Mesodermal cell (in vitro differentiated cells): Measurements from ENCODE around the gene DLGAP4.

Experiments used
- H3K27ac ChIP-seq: 2 replicates; pipeline ENCODE4 v1.7.0; 2013; ENCODE audit warnings: mild to moderate bottlenecking, low read depth, low read length, moderate library complexity; ENCODE audit not compliant: severe bottlenecking
- H3K36me3 ChIP-seq: 2 replicates; pipeline ENCODE4 v1.7.1; 2013; ENCODE audit warnings: mild to moderate bottlenecking, low read length, moderate library complexity; ENCODE audit not compliant: control insufficient read depth, insufficient read depth
- H3K4me1 ChIP-seq: one replicate; pipeline ENCODE4 v1.7.1; 2013; ENCODE audit warnings: mild to moderate bottlenecking, low read length; ENCODE audit not compliant: insufficient read depth, control insufficient read depth, poor library complexity, severe bottlenecking
- H3K4me3 ChIP-seq: 2 replicates; pipeline ENCODE4 v1.7.0; 2013; ENCODE audit warnings: low read length, control low read depth, mild to moderate bottlenecking; ENCODE audit not compliant: insufficient read depth, poor library complexity, severe bottlenecking; ENCODE audit errors: extremely low read depth
- H3K9me3 ChIP-seq: 2 replicates; pipeline ENCODE4 v1.7.1; 2013; ENCODE audit warnings: mild to moderate bottlenecking, low read length, moderate library complexity; ENCODE audit not compliant: control insufficient read depth
- WGBS, 2 experiments: methylation state at CpG; one replicate each; pipeline ENCODE4 v1.1.5; 2013; ENCODE audit warnings: missing lambda C conversion rate in 2 of 2; ENCODE audit not compliant: insufficient coverage in 2 of 2; 5-methylcytosine and 5-hydroxymethylcytosine counted together

DLGAP4 gene

DNA sequence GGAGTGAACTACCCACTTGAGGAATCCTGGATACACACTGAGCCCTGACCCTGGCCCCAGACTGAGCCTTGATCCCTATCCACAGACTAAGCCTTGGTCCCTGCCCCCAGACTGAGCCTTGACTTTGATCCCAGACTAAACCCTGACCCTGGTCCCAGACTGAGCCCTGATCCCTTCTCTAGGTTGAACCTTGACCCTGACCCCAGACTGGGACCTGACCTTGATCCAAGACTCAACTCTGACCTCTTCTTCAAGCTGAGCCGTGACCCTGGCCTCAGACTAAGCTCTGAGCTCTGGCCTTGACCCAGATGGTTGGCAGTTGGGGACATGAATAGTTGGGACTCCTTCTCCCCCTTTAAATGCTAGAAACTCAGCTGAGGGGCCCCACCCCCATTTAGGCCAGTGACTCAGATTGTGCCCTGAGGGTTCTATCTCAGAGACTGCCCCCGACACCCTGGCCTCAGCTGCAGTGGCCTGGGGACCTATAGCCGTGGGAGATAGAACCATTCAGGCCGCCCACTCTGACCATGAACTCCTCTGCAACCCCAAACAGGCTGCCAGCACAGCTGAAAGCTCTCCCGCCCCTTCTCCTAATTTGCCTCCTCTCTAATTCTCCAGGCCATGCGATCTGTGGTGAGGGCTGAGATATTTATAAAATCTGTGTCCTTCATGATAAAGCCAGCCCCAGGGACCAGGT, 84.7 kb downstream of the DLGAP4 start:
- Histone ChIP-seq H3K36me3 (no peaks in the 10 kb centered on the region), H3K27ac (no peak overlapping the region)
- WGBS, 2 experiments = 53 to 68% methylated on average over 3 to 4 of the region's 6 CpGs

DNA sequence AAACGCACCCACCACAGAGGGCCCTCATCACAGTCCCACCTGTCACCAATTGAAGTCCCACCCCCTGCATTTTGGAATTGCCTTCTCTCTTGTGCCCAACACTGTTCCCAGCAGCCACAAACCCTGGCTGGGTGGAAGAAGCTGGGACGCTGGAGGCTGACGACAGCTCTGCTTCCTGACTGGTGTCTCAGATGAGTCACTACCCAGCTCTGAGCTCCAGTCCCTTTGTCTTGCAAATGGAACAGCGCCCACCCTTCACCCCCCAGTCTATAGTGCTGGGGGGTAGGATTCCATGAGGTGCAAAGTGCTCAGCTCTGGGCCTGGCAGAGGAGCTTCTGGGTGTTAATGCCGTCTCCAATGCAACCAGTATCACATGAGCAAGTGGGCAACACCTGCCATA, 85.3 kb downstream of the DLGAP4 start:
- Histone ChIP-seq H3K27ac (no peak overlapping the region), H3K9me3 (no peaks in the 10 kb centered on the region), H3K4me3 (no peak overlapping the region), H3K36me3 (no peaks in the 10 kb centered on the region), H3K4me1 (peaks cover 15% of the 10 kb centered on the region)
- 11 to 25% methylated on average over 2 to 4 of the region's 5 CpGs for WGBS, 2 experiments

More for the DNA sequence above, 84.7 kb downstream of the DLGAP4 start:
- peaks cover 15% of the 10 kb centered on the region for H3K4me1 ChIP-seq
- H3K9me3 ChIP-seq = no peaks in the 10 kb centered on the region
- H3K4me3 ChIP-seq = no peak overlapping the region

DNA sequence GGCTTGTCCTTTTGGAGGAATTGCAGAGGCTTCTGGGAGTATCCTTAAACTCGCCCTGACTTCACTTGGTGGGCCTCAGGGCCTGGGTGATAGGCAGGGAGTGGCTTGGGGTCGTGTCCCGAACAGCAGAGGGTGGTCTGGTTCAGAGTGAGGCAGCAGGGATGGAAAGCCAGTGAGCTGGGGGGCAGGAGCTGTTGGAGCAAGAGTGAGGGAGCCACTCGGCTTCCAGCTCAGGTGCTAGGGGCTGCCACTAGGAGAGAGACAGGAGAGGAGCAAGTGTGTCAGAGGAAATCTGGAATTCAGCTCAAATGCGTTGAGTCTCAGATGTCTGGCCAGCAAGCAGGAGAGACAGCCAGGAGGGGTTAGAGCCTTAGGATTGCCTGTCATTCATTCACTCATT, 85.8 kb downstream of the DLGAP4 start:
- no peak overlapping the region for H3K4me3 ChIP-seq
- no peak overlapping the region for H3K27ac ChIP-seq
- H3K9me3 ChIP-seq = no peaks in the 10 kb centered on the region
- peaks cover 15% of the 10 kb centered on the region for H3K4me1 ChIP-seq
- no peaks in the 10 kb centered on the region for H3K36me3 ChIP-seq
- WGBS, 2 experiments = 57 to 64% methylated on average over 5 of the region's 5 CpGs

DNA sequence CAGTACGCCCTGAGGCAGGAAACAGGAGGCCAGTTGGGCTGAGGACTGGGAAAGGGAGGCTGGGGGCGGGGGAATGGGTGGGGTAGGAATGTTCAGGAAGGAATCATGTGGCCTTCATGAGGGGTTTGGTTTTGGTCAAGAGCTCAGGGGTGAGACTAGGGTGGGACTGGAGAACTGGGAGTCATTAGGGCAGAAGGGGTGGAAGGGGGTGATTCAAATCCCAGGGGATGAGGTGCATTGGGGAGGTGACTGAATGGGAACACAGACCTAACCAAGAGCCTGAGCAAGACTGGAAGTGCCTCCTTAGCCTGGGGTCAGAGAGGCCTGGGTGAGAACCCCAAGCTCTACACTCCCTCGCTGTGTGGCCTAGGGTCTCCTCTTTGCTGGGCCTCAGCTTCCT, 86.8 kb downstream of the DLGAP4 start:
- H3K27ac ChIP-seq = no peak overlapping the region
- WGBS, 2 experiments = 79 to 80% methylated on average over 1 to 3 of the region's 3 CpGs
- H3K9me3 ChIP-seq = no peaks in the 10 kb centered on the region
- no peak overlapping the region for H3K4me3 ChIP-seq
- peaks cover 15% of the 10 kb centered on the region for H3K4me1 ChIP-seq
- no peaks in the 10 kb centered on the region for H3K36me3 ChIP-seq

DNA sequence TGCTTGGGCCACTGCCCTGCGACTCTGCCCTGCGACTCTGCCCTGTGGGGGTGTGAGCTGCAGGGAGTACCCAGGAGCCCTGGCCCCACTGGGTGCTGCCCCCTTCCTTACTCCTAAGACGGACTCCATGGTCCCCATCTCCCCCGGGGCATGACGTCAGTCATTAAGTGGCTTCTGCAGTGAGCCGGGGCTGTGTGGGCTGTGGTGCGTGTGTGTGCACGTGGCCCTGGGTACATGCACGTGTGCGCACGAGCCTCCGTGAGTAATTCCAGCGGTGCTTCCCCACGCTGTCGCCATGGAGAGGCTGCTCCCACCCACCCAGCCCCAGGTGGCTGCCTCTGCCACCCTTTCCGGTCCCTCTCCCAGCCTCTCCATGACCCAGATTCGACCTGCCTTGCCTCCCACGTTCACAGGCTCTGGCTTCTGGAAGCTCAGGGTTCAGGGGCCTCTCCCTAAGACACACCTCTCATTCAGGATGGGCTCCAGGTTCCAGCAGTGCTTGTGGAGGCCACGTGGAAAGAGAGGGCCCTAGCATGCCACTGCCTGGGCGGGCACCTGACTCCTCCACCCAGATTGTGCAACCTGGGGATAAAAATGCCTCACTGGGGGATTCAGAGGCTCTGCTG, 88.3 kb downstream of the DLGAP4 start:
- Histone ChIP-seq H3K9me3 (no peaks in the 10 kb centered on the region), H3K36me3 (no peaks in the 10 kb centered on the region), H3K4me1 (peaks cover 15% of the 10 kb centered on the region), H3K4me3 (no peak overlapping the region), H3K27ac (no peak overlapping the region)
- 87 to 88% methylated on average over 9 to 20 of the region's 20 CpGs for WGBS, 2 experiments

DNA sequence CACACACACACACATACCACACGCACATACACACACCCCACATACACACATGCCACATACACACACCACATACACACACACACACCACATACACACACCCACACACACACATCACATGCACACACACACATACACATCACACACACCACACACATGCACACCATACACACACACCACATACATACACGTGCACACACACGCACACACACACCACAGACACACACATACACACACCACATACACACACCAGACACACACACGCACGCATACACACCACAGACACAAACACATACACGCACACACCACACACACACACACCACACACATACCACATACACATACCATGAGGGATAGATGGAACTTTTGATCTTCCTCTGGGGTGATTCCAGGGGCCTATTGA, 90.2 kb downstream of the DLGAP4 start:
- 87 to 89% methylated on average over 4 to 6 of the region's 6 CpGs for WGBS, 2 experiments
- no peaks in the 10 kb centered on the region for H3K9me3 ChIP-seq
- no peak overlapping the region for H3K27ac ChIP-seq
- peaks cover 8% of the 10 kb centered on the region for H3K4me1 ChIP-seq
- H3K4me3 ChIP-seq = no peak overlapping the region
- no peaks in the 10 kb centered on the region for H3K36me3 ChIP-seq

DNA sequence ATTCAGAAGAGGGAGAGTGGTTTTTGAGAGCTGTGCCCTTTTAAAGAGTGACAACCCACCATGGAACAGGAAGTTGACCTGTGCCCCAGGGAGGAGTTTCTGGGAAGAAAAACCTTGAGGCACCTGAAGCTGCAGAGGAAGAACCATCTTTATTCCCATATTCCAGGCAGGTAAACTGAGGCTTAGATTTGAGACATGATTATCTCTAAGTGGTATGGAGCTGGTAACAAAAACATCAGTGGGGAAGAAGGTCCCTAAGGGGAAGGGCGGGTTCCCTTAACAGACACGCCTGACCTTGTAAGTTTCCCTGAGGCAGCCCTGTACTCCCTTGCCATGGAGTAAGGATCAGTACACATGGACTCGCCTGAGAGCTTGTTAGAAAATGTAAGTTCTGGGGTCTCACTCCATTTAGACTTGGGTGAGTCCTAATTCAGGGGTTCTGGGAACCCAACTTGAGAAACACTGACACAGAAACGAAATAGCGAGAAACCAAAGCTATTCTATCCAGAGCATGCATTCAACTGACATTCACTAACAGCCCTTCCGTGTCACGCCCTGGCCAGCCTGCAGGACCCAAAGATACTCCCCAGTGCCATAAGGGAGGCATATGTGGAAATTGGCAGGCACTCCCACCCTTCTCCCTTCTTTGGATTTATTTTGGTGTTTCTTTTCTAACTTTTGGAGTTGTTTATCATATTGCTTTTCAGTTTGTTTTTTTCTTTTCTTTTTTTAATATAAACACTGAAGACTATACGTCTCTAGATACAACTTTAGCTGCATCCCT, 90.9 kb downstream of the DLGAP4 start:
- Histone ChIP-seq H3K9me3 (no peaks in the 10 kb centered on the region), H3K4me3 (no peak overlapping the region), H3K4me1 (peaks cover under 1% of the 10 kb centered on the region), H3K27ac (no peak overlapping the region), H3K36me3 (no peaks in the 10 kb centered on the region)
- 85 to 92% methylated on average over 2 to 4 of the region's 8 CpGs for WGBS, 2 experiments

DNA sequence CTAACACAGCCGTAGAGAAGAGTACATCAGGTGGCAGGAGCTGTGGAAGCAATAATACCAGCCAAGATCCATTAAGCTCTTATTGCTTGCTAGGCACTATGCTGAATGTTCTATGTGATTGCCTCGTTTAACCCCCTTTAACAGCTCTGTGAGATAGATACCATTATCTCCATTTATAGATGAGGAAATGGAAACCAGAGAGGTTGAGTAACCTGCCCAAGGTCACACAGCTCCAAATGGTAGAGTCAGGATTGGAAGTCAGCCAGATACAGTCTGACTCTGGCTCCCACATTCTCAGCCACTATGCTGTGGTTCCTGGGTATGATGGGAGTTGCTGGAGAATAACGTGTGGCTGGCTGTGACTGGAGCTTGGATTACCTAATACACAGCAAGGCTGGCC, 92.4 kb downstream of the DLGAP4 start:
- no peaks in the 10 kb centered on the region for H3K4me1 ChIP-seq
- H3K9me3 ChIP-seq = no peaks in the 10 kb centered on the region
- H3K27ac ChIP-seq = no peak overlapping the region
- no peak overlapping the region for H3K4me3 ChIP-seq
- WGBS, 2 experiments = 83 to 90% methylated on average over 2 of the region's 3 CpGs
- no peaks in the 10 kb centered on the region for H3K36me3 ChIP-seq

DNA sequence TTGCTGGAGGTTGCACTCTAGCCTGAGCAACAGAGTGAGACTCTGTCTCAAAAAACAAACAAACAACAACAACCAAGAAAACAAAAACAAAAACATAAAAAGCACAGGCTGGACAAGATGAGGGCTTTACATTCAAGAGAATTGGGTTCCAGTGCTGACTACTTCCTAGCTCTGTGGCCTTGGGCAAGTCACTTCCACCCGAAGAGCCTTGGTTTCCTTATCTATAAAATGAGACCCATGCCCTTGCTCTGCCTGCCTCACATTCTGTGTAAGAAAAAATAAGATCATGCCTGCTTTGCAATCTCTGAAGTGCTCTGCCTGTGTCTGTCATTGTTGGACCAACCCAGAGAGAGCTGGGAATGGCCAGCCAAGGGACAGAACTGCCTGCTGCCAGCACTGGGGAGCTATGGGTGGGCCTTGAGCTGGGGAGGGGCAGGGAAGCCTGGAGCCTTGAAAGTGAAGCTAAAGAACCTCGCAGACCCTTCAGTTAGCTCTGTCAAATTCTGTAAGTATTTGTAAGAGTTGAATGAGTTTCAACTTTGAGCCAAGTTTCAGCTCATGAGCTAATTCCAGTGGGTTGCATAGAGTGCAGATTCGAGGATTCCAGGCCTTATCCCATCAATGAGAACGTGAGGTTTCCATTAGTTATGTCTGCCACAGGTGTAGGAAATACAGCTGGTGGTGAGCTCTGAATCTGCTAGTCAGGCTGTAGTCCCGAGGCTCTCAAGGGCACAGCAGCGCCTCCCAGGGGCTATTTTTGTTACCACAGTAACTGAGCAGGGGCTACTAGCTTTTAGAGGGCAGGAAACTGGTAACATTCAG, 93.2 kb downstream of the DLGAP4 start:
- Histone ChIP-seq H3K4me3 (no peak overlapping the region), H3K4me1 (no peaks in the 10 kb centered on the region), H3K36me3 (no peaks in the 10 kb centered on the region), H3K27ac (no peak overlapping the region), H3K9me3 (no peaks in the 10 kb centered on the region)
- 33 to 40% methylated on average over 6 of the region's 6 CpGs for WGBS, 2 experiments

DNA sequence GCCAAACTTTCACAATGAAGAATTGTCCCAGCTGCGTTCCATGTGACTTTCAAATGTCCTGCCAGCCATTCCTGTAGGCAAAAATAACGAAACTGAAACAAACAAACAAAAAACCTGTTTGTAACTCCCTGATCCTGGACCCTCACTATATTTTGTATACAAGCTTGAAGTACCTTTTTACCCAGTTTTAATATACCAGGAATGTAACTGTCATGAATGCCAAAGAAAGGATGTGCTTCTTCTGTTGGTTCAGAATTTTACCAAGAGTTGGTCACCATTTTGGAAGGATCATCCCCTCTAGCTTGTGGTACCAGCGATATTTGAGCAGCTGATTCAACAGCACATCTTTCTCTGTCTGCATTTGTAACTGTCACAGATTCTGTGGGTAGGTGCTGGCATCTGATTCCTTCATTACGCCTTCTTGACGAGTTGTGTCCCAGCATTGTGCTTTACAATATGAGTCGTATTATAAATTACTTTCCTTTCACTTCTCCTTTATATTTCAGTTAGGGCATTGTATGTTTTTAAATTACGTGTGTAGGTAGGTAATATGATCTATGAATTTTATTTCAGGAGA, 93.9 kb downstream of the DLGAP4 start:
- Histone ChIP-seq H3K36me3 (no peaks in the 10 kb centered on the region), H3K4me1 (no peaks in the 10 kb centered on the region), H3K9me3 (no peaks in the 10 kb centered on the region), H3K4me3 (no peak overlapping the region), H3K27ac (no peak overlapping the region)
- 63 to 93% methylated on average over 2 to 5 of the region's 7 CpGs for WGBS, 2 experiments
